Measurements from ENCODE around the gene GAPVD1. TPM values are rescaled to one million over a fixed set of nuclear protein-coding genes. Genes with fewer than 3 reads are reported as not detected.

The GAPVD1 gene
- total RNA-seq, 2 experiments from 2014 or later, result 29.6 to 44.5 TPM

- Histone ChIP-seq H3K9me2 (ENCODE audit: insufficient read depth, low read length) (no peaks in the 10 kb centered on the region), H3K4me1 (ENCODE audit: insufficient read depth, low read length, poor library complexity, severe bottlenecking) (no peaks in the 10 kb centered on the region), H3K79me2 (ENCODE audit: insufficient read depth, low read depth, low read length) (no peaks in the 10 kb centered on the region), H2AFZ (ENCODE audit: low read length) (no peak overlapping the region), H3K4me2 (ENCODE audit: low read length) (no peak overlapping the region), H3K36me3 (ENCODE audit: insufficient read depth, low read length) (peaks cover 52% of the 10 kb centered on the region), H3K4me3 (ENCODE audit: low read depth, low read length, poor library complexity, severe bottlenecking) (no peak overlapping the region), H4K20me1 (ENCODE audit: insufficient read depth, low read length) (no peaks in the 10 kb centered on the region), H3K27ac (ENCODE audit: low read depth, low read length, poor library complexity, severe bottlenecking) (no peak overlapping the region), H3K9me3 (ENCODE audit: low read length) (no peaks in the 10 kb centered on the region)
- ChIA-PET POLR2A (interaction anchor here (0.7 to 1.2 kb wide), 3 partner anchors 11 to 1101 kb away, joined by 3 to 4 read pairs (median 3); no protein-coding TSS in a partner anchor), CTCF (ENCODE audit: unreplicated experiment) (no interaction called here)
- intact Hi-C loops (cut with micrococcal nuclease; ENCODE audit: unreplicated experiment), result no loop called here
- no peak for DNase-seq (ENCODE audit: low spot score)
- no peak for TF ChIP-seq CTCF (conservative IDR thresholded peaks at IDR 0.05; ENCODE audit: low read length)
- no peak for TF ChIP-seq EZH2phosphoT487 (IDR thresholded peaks at IDR 0.05; ENCODE audit: borderline replicate concordance, low read depth, low read length)
- no TSS peak for BruUV-seq (replicated peaks)
Measured at GRCh38 chr9:125325826-125326225, 64.2 kb downstream of the GAPVD1 start.

GRCh38 chr9:125329978-125330377 is 68.4 kb downstream of the GAPVD1 start:
- Histone ChIP-seq H3K4me2 (ENCODE audit: low read length) (no peak overlapping the region), H3K9me2 (ENCODE audit: insufficient read depth, low read length) (no peaks in the 10 kb centered on the region), H3K4me1 (ENCODE audit: insufficient read depth, low read length, poor library complexity, severe bottlenecking) (no peaks in the 10 kb centered on the region), H3K36me3 (ENCODE audit: insufficient read depth, low read length) (peaks cover 71% of the 10 kb centered on the region), H3K27ac (ENCODE audit: low read depth, low read length, poor library complexity, severe bottlenecking) (no peak overlapping the region), H2AFZ (ENCODE audit: low read length) (no peak overlapping the region), H4K20me1 (ENCODE audit: insufficient read depth, low read length) (no peaks in the 10 kb centered on the region), H3K79me2 (ENCODE audit: insufficient read depth, low read depth, low read length) (no peaks in the 10 kb centered on the region), H3K4me3 (ENCODE audit: low read depth, low read length, poor library complexity, severe bottlenecking) (no peak overlapping the region), H3K9me3 (ENCODE audit: low read length) (no peaks in the 10 kb centered on the region)
- no peak for TF ChIP-seq EZH2phosphoT487 (IDR thresholded peaks at IDR 0.05; ENCODE audit: borderline replicate concordance, low read depth, low read length)
- no peak for TF ChIP-seq CTCF (conservative IDR thresholded peaks at IDR 0.05; ENCODE audit: low read length)
- POLR2A ChIA-PET, result no interaction called here
- no peak for DNase-seq (ENCODE audit: low spot score)
- intact Hi-C loops (cut with micrococcal nuclease; ENCODE audit: unreplicated experiment), result no loop called here
- BruUV-seq (replicated peaks), result no TSS peak
- CTCF ChIA-PET (ENCODE audit: unreplicated experiment), result no interaction called here

- DNase-seq (ENCODE audit: low spot score), result no peak
- Histone ChIP-seq H3K9me3 (ENCODE audit: low read length) (no peaks in the 10 kb centered on the region), H3K4me1 (ENCODE audit: insufficient read depth, low read length, poor library complexity, severe bottlenecking) (no peaks in the 10 kb centered on the region), H4K20me1 (ENCODE audit: insufficient read depth, low read length) (no peaks in the 10 kb centered on the region), H3K9me2 (ENCODE audit: insufficient read depth, low read length) (no peaks in the 10 kb centered on the region), H3K79me2 (ENCODE audit: insufficient read depth, low read depth, low read length) (no peaks in the 10 kb centered on the region), H2AFZ (ENCODE audit: low read length) (no peak overlapping the region), H3K4me2 (ENCODE audit: low read length) (no peak overlapping the region), H3K4me3 (ENCODE audit: low read depth, low read length, poor library complexity, severe bottlenecking) (no peak overlapping the region), H3K36me3 (ENCODE audit: insufficient read depth, low read length) (peaks cover 71% of the 10 kb centered on the region), H3K27ac (ENCODE audit: low read depth, low read length, poor library complexity, severe bottlenecking) (no peak overlapping the region)
- no peak for TF ChIP-seq EZH2phosphoT487 (IDR thresholded peaks at IDR 0.05; ENCODE audit: borderline replicate concordance, low read depth, low read length)
- TF ChIP-seq CTCF (conservative IDR thresholded peaks at IDR 0.05; ENCODE audit: low read length), result no peak
- BruUV-seq (replicated peaks), result no TSS peak
- intact Hi-C loops (cut with micrococcal nuclease; ENCODE audit: unreplicated experiment), result no loop called here
- ChIA-PET CTCF (ENCODE audit: unreplicated experiment) (no interaction called here), POLR2A (no interaction called here)
Measured at GRCh38 chr9:125330587-125330986, 69.0 kb downstream of the GAPVD1 start.

Measured in OCI-LY7 (cell line).